Stimulated activated CD4-positive, alpha-beta T cell treated with anti-CD3 and anti-CD28 coated beads, Interleukin-2, amount 100 ng/mL, for 24 hours (primary cell): ENCODE results near the gene SYT6.
"Not testable (repeated sequence)": the region's sequence is repeated elsewhere in the genome, so short reads cannot be mapped to it uniquely, and the experiment has no call there.

Experiments used
- DNase-seq, 2 donors: peaks; one replicate each; pipeline ENCODE4 v3.0.0-alpha.2; 2020

Gene SYT6

GRCh38 chr1:114090738-114091505, 62.7 kb downstream of the SYT6 start:
- no peak for DNase-seq

- no peak for DNase-seq
Observed at GRCh38 chr1:114089502-114090138, 64.0 kb downstream of the SYT6 start.

DNA sequence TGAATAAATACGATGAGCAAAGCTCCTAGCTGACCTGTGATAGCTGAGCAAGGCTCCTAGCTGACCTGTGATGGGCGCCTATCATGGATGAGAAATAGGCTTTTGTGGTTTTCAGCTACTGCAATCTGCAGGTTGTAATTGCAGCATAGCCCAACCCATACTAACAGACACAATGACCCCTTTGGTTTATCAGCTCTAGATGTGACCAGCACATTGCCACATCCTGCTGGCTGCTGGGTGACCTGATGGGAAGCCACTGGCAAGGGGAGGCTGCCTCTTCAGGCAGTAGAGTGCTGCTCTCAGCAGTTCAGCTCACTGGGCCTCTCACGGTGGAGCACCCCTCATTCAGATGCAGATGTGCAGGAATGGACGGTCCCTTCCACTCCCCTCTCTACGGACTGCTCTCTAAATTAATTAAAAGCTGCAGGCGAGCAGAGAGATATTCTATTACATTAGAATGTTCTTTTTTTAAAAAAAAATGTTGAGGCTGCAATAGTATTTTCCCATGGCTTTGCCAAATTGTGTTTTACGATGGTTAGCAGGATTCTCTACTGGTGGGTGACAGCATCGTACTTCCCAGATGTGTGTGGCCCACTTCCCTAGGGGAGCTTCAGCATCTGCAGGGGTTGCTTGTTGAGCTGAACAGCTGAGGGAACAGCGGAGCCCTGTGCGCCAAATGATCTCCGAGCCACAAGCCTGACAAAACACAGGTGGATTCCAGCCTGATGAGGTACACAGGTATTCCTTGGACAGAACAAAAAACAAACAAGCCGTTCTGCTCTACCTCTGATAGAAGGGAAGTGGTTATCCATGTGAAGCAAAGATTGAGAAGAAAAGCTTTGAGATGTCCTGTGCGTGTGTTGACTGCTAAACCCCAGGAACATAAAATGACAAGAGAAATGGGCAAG, 65.0 kb downstream of the SYT6 start:
- no peak for DNase-seq

DNA sequence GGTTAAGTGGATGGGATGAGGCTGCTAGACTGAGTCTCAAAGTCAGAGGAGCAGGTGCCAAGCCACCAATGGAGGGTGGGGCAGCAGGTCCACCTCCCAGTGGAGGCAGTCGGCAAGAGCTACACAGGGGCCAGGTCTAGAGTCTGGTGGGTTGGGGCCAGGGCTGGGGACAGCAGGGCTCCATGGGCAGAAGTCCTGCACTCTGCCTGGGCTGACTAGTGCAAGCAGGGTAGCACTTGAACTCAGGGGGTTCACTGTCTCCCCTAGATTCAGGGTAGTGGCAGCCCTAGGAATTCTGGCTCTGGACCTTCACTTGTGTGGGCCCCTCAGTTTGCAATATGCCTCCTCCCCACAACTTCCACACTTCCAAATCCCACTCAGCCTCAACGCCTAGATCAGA, 66.2 kb downstream of the SYT6 start:
- DNase-seq = no peak

- no peak for DNase-seq
Observed at GRCh38 chr1:114086601-114087368, 66.9 kb downstream of the SYT6 start.

GRCh38 chr1:114082867-114083585, 70.6 kb downstream of the SYT6 start:
- DNase-seq = no peak

DNA sequence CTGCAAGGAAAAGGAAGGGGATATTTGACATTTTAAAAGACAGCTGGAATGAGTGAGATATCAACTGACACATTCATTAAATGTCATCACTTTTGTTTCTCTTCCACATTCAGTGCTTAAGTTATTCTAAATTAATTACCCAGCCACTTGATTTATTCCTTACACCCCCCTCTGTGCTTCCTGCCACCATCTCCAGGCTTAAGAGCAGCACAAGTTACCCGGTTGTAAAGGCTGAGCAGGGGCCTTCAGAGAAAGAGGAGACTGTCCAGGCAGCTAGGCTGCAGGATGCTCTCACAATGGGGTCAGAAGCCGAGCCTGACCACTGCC, 71.4 kb downstream of the SYT6 start:
- DNase-seq = no peak

- no peak for DNase-seq
Observed at GRCh38 chr1:114081437-114082303, 72.0 kb downstream of the SYT6 start.

GRCh38 chr1:114080511-114081436, 72.9 kb downstream of the SYT6 start:
- DNase-seq = no peak

GRCh38 chr1:114079596-114080190, 74.0 kb downstream of the SYT6 start:
- DNase-seq = no peak

GRCh38 chr1:114078116-114078515, 75.6 kb downstream of the SYT6 start:
- no peak for DNase-seq

DNA sequence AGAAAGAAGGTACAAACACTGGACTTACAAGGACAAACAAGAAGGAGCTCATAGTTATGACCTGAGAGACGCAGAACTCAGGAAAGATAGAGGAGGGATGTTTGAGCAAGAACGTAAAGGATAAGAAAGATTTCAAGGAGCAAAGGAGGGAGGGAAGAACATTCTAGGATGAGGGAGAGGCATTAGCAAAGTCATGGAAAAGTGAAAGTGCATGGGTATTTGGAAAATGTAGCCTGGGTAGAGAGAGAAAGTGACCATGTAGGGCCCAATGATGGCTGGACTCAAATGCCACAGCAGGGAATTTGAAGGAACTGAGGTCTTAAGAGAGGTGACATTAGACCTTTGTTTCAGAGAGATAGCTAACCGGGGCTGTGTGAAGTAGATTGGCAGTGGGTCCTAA, 76.5 kb downstream of the SYT6 start:
- no peak for DNase-seq

- no peak for DNase-seq
Observed at GRCh38 chr1:114076308-114076707, 77.4 kb downstream of the SYT6 start.

DNA sequence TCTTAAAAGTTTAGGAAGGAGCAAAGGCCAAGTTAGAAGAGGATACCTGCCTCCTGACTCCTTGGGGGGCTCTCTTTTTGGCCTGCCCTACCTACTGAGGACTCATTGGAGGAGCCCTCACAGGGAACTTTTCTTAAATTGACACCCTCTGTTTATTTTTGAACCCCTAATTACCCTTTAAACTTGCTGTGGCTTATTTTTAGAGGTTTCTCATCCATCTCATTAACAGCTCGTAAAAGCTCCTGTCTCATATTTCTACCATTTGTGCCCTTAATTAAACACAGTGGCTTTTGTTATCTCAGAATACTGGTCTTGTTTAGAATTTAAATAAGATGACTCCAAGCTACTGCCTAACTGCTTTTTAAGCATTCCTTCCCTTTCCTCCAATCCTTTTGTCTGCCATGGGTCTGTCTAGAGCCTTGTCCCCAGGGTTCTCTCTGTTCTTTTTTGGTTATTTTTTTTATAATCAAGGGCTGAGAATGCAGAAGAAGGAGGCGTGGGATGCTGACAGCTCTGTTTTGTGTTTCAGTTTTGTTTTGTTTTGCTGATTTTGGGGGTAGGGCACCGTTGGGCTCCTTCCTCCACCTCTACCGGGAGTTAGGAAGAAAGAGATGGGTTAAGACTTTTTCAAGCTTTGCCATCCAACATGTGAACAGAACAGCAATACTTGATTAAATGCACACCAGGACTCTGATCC, 78.0 kb downstream of the SYT6 start:
- no peak for DNase-seq

- DNase-seq = no peak
Observed at GRCh38 chr1:114075105-114075504, 78.6 kb downstream of the SYT6 start.

- no peak for DNase-seq
Observed at GRCh38 chr1:114072246-114072645, 81.4 kb downstream of the SYT6 start.

- DNase-seq = not testable (repeated sequence)
Observed at GRCh38 chr1:114069762-114070161, 83.9 kb downstream of the SYT6 start.

GRCh38 chr1:114068684-114069083, 85.0 kb downstream of the SYT6 start:
- not testable (repeated sequence) for DNase-seq

- DNase-seq = not testable (repeated sequence)
Observed at GRCh38 chr1:114065671-114066070, 88.0 kb downstream of the SYT6 start.
